ENCODE measurements around the gene MARCHF2.

The MARCHF2 gene

DNA sequence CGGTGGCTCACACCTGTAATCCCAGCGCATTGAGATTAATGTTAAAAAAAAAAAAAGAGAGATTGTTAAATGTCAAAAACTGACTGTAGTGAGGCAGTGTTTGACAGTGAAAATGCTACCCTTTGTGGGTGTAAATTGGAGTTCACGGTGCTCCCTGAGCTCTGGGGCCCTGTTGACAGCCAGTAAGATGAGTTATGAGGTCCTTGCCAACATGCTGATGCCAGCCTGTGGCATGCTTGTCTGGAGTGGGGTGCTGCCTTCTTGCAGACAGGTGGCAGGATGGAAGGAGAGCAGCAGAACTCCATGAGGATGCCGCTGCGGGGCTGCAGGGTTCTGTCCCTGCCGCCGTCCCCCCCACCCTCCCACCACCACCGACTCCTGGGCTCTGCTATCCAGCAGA lies 63.4 kb downstream of the MARCHF2 start:
- TF ChIP-seq, protein P1, sequence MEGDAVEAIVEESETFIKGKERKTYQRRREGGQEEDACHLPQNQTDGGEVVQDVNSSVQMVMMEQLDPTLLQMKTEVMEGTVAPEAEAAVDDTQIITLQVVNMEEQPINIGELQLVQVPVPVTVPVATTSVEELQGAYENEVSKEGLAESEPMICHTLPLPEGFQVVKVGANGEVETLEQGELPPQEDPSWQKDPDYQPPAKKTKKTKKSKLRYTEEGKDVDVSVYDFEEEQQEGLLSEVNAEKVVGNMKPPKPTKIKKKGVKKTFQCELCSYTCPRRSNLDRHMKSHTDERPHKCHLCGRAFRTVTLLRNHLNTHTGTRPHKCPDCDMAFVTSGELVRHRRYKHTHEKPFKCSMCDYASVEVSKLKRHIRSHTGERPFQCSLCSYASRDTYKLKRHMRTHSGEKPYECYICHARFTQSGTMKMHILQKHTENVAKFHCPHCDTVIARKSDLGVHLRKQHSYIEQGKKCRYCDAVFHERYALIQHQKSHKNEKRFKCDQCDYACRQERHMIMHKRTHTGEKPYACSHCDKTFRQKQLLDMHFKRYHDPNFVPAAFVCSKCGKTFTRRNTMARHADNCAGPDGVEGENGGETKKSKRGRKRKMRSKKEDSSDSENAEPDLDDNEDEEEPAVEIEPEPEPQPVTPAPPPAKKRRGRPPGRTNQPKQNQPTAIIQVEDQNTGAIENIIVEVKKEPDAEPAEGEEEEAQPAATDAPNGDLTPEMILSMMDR (IDR thresholded peaks at IDR 0.05; ENCODE audit: borderline replicate concordance, insufficient read depth, low read depth, low read length): no peak
- H3K4me3 ChIP-seq (ENCODE audit: low read depth, low read length): no peak overlapping the region

DNA sequence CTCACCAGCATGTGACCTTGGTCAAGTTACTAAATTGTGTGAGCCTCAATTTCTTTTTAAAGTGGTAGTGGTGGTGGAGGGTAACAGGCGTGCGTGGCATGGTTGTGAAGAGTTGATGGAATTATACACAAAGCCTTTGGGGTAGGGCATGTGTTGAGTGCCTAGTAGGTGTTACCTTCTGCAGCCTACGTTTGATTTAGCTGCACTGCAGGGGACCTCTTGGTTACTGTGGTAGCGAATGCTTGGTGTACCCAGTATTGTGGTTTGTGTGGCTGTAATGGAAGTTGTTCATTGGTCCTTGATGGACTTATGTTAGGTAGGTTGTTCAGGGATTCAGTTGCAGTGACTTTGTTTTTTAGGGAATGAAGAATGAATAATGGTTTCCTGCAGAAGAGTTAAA lies 64.8 kb downstream of the MARCHF2 start:
- TF ChIP-seq, protein P1 (IDR thresholded peaks at IDR 0.05; ENCODE audit: borderline replicate concordance, insufficient read depth, low read depth, low read length): no peak

DNA sequence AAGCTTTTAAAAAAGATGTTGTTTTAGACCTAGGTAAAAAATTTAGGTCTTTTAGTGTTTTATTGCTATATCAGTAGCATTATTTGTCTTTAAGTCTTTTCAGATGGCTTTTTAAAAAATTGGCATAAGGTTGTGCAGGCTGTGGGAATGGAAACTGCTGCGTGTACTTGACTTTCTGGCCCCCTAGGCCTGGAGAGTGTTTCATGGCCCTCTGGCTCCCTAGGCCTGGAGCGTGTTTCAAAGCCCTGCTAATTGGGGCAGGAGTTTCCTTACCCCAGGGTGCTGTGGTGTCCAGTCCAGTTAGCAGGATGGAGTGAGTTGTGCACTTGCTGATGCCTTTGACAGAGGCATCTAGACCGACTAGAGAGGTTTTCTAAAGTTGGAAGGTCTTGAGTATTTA lies 65.5 kb downstream of the MARCHF2 start:
- TF ChIP-seq, protein P1 (IDR thresholded peaks at IDR 0.05; ENCODE audit: borderline replicate concordance, insufficient read depth, low read depth, low read length): no peak
- H3K4me3 ChIP-seq (ENCODE audit: low read depth, low read length): no peak overlapping the region

More for the DNA sequence above, 64.8 kb downstream of the MARCHF2 start:
- no peak overlapping the region for H3K4me3 ChIP-seq (ENCODE audit: low read depth, low read length)

DNA sequence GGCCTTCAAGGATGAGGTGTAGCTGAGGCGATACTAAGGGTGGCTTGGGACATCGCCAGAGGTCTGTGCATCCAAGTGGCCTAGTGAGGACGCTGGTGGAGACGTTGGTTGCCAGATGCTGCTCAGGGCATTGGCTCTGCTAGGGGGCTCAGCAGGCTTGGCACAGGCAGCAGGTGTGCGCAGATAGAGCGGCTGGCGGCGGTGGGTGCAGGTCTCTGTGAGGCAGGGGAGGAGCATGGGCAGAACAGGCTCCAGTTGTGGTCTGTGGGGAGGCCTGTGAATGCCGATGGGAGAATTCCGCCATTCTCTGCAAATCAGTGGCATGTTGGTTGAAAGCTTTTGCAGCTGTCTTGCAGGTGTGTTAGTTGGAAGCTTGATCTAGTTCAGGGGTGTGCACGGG lies 68.1 kb downstream of the MARCHF2 start:
- TF ChIP-seq, protein P1 (IDR thresholded peaks at IDR 0.05; ENCODE audit: borderline replicate concordance, insufficient read depth, low read depth, low read length): no peak
- H3K4me3 ChIP-seq (ENCODE audit: low read depth, low read length): no peak overlapping the region

DNA sequence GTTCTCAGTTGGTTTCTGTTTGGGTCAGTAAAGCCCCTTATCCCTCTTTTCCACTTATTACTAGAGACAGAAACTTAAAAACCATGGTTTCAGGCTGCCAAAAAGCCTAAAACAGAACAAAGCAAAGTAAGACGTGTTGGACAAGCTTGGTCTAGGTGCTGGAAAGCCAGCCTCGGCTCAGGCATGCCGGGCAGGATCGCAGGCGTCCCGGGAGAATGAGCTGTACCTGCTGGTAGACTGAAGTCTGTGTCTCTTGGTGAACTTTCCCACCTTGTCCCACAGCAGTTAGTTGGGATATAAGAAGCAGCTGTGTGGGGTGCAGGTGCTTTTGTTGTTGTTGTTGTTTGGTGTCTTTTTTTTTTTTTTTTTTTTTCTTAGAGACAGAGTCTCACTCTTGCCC lies 68.5 kb downstream of the MARCHF2 start:
- H3K4me3 ChIP-seq (ENCODE audit: low read depth, low read length): no peak overlapping the region
- TF ChIP-seq, protein P1 (IDR thresholded peaks at IDR 0.05; ENCODE audit: borderline replicate concordance, insufficient read depth, low read depth, low read length): no peak

DNA sequence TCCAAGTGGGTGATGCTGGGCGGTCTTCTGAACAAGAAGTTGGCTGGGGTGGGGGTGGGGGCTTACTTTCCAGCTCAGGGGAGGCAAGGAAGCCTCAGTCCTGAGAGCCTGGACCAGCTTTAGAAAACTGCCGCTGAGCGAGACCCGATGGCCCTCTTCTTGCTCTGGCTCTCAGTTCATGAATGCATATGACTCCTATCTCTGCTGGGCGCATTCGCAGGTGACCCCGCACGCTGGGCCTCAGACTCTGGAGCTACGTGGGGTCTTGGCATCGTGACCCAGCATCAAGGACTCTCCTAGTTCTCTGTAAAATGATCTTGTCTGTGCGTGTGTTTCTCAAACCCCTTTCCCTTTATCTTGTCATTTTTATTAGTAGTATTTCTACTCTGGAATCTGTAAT lies 69.6 kb downstream of the MARCHF2 start:
- TF ChIP-seq, protein P1 (IDR thresholded peaks at IDR 0.05; ENCODE audit: borderline replicate concordance, insufficient read depth, low read depth, low read length): no peak
- H3K4me3 ChIP-seq (ENCODE audit: low read depth, low read length): no peak overlapping the region

DNA sequence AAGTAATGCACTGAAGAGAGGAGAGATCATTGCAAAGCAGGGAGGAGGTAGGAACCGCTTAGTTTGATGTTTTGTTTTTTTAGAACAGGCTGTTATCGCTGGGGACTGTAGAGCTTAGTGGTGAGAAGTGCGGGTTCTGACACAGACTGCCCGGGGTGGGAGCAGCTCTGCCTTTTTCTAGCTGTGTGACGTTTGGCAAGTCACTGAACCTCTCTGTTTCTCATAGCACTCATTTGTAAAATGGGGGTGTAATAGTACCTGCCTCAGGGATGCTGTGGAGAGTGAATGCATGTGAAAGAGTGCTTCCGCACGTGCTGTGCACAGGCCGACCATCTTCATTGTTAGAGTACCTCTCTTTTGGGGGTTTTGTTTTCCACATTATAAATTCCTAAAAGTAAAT lies 70.1 kb downstream of the MARCHF2 start:
- no peak overlapping the region for H3K4me3 ChIP-seq (ENCODE audit: low read depth, low read length)
- TF ChIP-seq, protein P1 (IDR thresholded peaks at IDR 0.05; ENCODE audit: borderline replicate concordance, insufficient read depth, low read depth, low read length): no peak
